ENCODE data around the gene CRY1. TPM values are rescaled to one million over a fixed set of nuclear protein-coding genes. Genes with fewer than 3 reads are reported as not detected.

The CRY1 gene
- total RNA-seq (10 to 100 TPM in 6 of 7 donors, 1 to 10 TPM in 1; 9.4 to 32.3 (median 15.6) TPM), polyA plus RNA-seq (1 to 10 TPM; 1.9 to 5.6 (median 3.4) TPM)
- long read RNA-seq, donor 1, partial matches to known transcripts: 0 of 1 reads
- long read RNA-seq, donor 1, other reads (novel, unspliced or antisense): 0 of 1 reads
- long read RNA-seq, donor 2, partial matches to known transcripts: 0 of 3 reads
- long read RNA-seq, donor 2, other reads (novel, unspliced or antisense): 0 of 3 reads

DNA sequence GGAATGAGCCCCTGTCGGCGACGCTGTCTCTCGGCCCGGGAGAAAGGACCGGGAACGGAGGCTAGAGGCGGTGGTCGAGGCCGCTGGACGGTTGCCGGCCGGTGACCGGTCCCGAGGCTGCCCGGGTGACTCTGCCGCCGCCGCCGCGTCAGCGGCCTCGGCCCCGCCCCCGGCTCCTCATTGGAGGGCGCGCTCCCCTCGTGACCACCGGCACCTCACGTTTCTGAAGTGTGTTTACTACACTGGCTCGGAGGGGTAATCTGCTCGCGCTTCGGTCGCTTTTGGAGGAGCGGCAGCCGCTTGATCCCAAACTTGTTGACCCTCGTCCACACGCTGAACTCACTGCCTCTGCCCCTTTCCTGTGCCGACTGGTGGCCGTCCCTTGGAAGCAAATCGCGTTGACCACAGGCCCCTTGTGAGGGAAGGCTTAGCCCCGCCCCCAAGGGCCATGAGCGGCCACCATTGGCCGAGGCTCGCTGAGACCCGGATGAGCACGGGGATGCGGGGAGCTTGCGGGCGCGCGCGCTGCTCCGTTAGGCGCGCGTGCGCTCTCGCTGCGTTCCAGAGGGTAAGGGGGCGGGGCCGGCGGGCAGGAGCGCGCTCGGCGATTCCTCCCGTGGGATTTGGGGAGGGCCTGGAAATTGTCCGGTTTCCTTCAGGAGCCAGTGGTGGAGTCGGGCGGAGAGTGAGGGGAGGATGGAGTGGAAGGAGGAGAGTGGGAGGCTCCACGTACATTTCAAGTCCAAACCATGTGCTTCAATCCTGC lies at the start of gene CRY1:
TSS of gene CRY1 (minus strand) at position 133 of the 766 bp plus-strand sequence. CDS start 588 bp downstream, outside the sequence.
- intact Hi-C loops (cut with DNase I; ENCODE audit: low total_unique reads): no loop called here
- peak in 3 of 11 experiments; percentile 2 to 24 (median 8) for TF ChIP-seq CTCF (IDR thresholded peaks at IDR 0.05 in 8 of 11, conservative IDR thresholded peaks at IDR 0.05 in 3 of 11)
- peak; percentile 89 to 95 (median 89) for TF ChIP-seq POLR2AphosphoS5 (IDR thresholded peaks at IDR 0.05)
- TF ChIP-seq POLR2A (IDR thresholded peaks at IDR 0.05): peak in 1 of 3 donors; percentile 74
- peak; percentile 98 for DNase-seq
- H3K27ac ChIP-seq: peak within 1 kb of the TSS; percentile 90 to 99 (median 97)
- 0 to 1% (median 1%) methylated on average over 38 to 74 of the region's 74 CpGs for WGBS, 5 donors
- peaks cover 0 to 11% (median 0%) of the 10 kb centered on the region in 8 donors for H3K9me3 ChIP-seq
- H3K4me1 ChIP-seq: peaks cover 15 to 38% (median 29%) of the 10 kb centered on the region in 6 donors
- H3K27me3 ChIP-seq (replicated peaks in 1 of 7): no peaks in the 10 kb centered on the region
- H3K36me3 ChIP-seq: no peaks in the 10 kb centered on the region
- peak within 1 kb of the TSS; percentile 38 to 90 (median 77) for H3K4me3 ChIP-seq

DNA sequence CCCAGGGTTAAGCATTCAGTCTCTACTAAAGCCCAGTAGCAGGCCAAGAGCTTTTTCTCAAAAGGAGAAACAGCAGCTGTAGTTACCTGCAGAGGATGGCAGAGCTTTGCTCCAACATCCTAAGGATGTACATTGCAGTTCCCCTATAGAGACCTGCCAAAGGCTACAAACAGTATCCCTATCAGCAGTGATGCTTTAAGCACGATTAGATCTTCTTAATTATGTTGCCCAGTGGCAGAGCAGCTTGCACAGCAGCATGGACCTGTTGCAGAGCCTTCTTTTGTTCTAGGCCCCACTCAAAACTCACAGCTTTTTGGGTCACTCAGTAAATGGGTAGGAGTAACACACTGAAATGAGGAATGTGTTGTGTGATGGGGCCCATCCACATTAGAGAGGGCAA lies 46.4 kb upstream of the CRY1 start:
- no peak for DNase-seq
- no peaks in the 10 kb centered on the region for H3K4me1 ChIP-seq
- TF ChIP-seq POLR2A (IDR thresholded peaks at IDR 0.05): no peak
- TF ChIP-seq CTCF (IDR thresholded peaks at IDR 0.05 in 8 of 11, conservative IDR thresholded peaks at IDR 0.05 in 3 of 11): no peak
- no peak for TF ChIP-seq POLR2AphosphoS5 (IDR thresholded peaks at IDR 0.05)
- no peak overlapping the region for H3K27ac ChIP-seq
- intact Hi-C loops (cut with DNase I; ENCODE audit: low total_unique reads): no loop called here
- no peaks in the 10 kb centered on the region for H3K36me3 ChIP-seq
- WGBS, 5 donors: 71 to 83% (median 76%) methylated on average over 1 of the region's 1 CpG
- H3K4me3 ChIP-seq: no peak overlapping the region
- no peaks in the 10 kb centered on the region for H3K9me3 ChIP-seq
- H3K27me3 ChIP-seq (replicated peaks in 1 of 7): no peaks in the 10 kb centered on the region

DNA sequence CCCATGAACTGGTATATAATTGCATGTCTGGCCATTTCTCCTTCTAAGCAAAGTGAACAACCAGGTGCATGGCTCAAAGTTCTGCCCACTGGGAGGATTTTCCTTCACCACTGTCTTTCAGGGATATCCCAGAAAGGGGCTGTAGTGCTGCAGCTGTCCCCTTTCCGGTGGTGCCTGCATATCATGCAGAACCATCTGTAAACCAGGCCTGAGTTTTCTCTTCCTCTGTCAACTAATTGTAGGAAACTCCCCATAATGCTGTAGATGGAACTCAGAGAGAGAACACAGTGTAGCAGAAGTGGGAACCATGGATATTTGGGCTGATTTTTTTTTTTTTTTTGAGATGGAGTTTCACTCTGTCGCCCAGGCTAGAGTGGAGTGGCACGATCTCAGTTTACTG lies 45.6 kb upstream of the CRY1 start:
- Histone ChIP-seq H3K36me3 (no peaks in the 10 kb centered on the region), H3K4me3 (no peak overlapping the region), H3K9me3 (no peaks in the 10 kb centered on the region), H3K27ac (no peak overlapping the region), H3K27me3 (replicated peaks in 1 of 7) (no peaks in the 10 kb centered on the region), H3K4me1 (no peaks in the 10 kb centered on the region)
- TF ChIP-seq POLR2A (IDR thresholded peaks at IDR 0.05): no peak
- no peak for TF ChIP-seq POLR2AphosphoS5 (IDR thresholded peaks at IDR 0.05)
- TF ChIP-seq CTCF (IDR thresholded peaks at IDR 0.05 in 8 of 11, conservative IDR thresholded peaks at IDR 0.05 in 3 of 11): no peak
- no peak for DNase-seq
- 60 to 73% (median 71%) methylated on average over 3 of the region's 3 CpGs for WGBS, 5 donors
- intact Hi-C loops (cut with DNase I; ENCODE audit: low total_unique reads): no loop called here

DNA sequence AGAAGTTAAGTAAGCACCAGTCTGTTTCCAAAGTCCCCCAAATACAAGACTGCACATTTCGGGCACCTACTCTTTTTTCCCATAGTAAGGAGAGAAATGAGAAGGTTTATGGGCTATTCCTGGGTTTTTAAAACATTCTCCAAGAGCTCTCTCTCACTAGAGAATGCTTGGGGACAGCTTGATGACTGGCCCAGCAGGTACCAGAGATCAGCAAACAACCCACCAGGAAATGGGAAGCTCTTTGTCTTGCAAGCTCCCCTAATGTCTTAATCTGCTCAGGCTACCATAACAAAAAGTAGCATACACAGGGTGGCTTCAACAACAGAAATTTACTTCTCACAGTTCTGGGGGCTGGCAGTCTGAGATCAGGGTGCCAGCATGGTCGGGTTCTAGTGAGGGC lies 41.8 kb upstream of the CRY1 start:
- Histone ChIP-seq H3K4me1 (no peaks in the 10 kb centered on the region), H3K4me3 (no peak overlapping the region), H3K36me3 (no peaks in the 10 kb centered on the region), H3K27ac (no peak overlapping the region), H3K9me3 (no peaks in the 10 kb centered on the region), H3K27me3 (replicated peaks in 1 of 7) (no peaks in the 10 kb centered on the region)
- intact Hi-C loops (cut with DNase I; ENCODE audit: low total_unique reads): no loop called here
- TF ChIP-seq POLR2A (IDR thresholded peaks at IDR 0.05): no peak
- no peak for TF ChIP-seq CTCF (IDR thresholded peaks at IDR 0.05 in 8 of 11, conservative IDR thresholded peaks at IDR 0.05 in 3 of 11)
- no peak for TF ChIP-seq POLR2AphosphoS5 (IDR thresholded peaks at IDR 0.05)
- no peak for DNase-seq
- 83 to 98% (median 88%) methylated on average over 2 of the region's 2 CpGs for WGBS, 5 donors

Measured in spleen (tissue), 13 donors.